Measurements from ENCODE around the gene RBMS1. TPM values are rescaled to one million over a fixed set of nuclear protein-coding genes. Genes with fewer than 3 reads are reported as not detected.
A peak's percentile ranks its signal among the peaks of the same experiment; 100 is the strongest.

RBMS1 gene
- total and polyA plus RNA-seq, 2 of the 4 experiments (the other 2 are of a cell fraction) = 43.5 to 64.9 TPM

- peaks cover 19% of the 10 kb centered on the region for H3K9me1 ChIP-seq (ENCODE audit: insufficient read depth, low read length)
- no peak overlapping the region for H2AFZ ChIP-seq (replicated peaks; ENCODE audit: low read length, poor library complexity)
- DNase-seq = no peak
- ChIA-PET CTCF (interaction anchor here (0.6 to 1.0 kb wide), 3 partner anchors 23 to 520 kb away, joined by 3 to 5 read pairs (median 3); no protein-coding TSS in a partner anchor), POLR2A (ENCODE audit: unreplicated experiment) (no interaction called here)
- no peak overlapping the region for H2AK9ac ChIP-seq (replicated peaks; ENCODE audit: low read depth, low read length, poor library complexity)
- H3K14ac ChIP-seq (replicated peaks; ENCODE audit: low read depth, low read length) = no peak overlapping the region; the same call in 1 of the 2 replicates
- H3K4ac ChIP-seq (ENCODE audit: low read depth, low read length) = no peak overlapping the region
- in situ Hi-C loops (cut with MboI; ENCODE audit: low sequenced_read_pairs) (no loop called here), intact Hi-C loops (cut with micrococcal nuclease) (no loop called here), dilution Hi-C loops (cut with HindIII; ENCODE audit: low sequenced_read_pairs, unreplicated experiment) (no loop called here)
- H3K9me3 ChIP-seq (ENCODE audit: control insufficient read depth, insufficient read depth, low read length) = no peaks in the 10 kb centered on the region
- H3K27ac ChIP-seq (ENCODE audit: insufficient read depth, low read length) = peak overlapping the region; percentile 55; the same call in 1 of the 2 replicates
- peaks cover 34 to 83% of the 10 kb centered on the region in 2 experiments for H3K79me1 ChIP-seq (ENCODE audit: low read depth in 1 of 2, low read length in 2 of 2)
- H3K23ac ChIP-seq (ENCODE audit: low read depth, low read length) = no peak overlapping the region; the same call in 1 of the 2 replicates
- no peak overlapping the region for H3K4me2 ChIP-seq (ENCODE audit: low read depth, low read length)
- H3K9ac ChIP-seq (ENCODE audit: low read depth, low read length) = no peak overlapping the region
- H4K8ac ChIP-seq (ENCODE audit: low read depth in 2 of 2, low read length in 2 of 2) = peak overlapping the region in 1 of 2 experiments; percentile 51; a peak in 1 of 4 replicates
- H3K4me1 ChIP-seq (ENCODE audit: control insufficient read depth, insufficient read depth, low read length) = peaks cover 25% of the 10 kb centered on the region
- no peak for ATAC-seq (ENCODE audit: low read depth)
- no peak for TF ChIP-seq POLR2A (IDR thresholded peaks at IDR 0.05; ENCODE audit: low read depth, low read length)
- TF ChIP-seq RAD21 (IDR thresholded peaks at IDR 0.05; ENCODE audit: low read length) = peak; percentile 10; the same call in 1 of the 2 replicates
- peak overlapping the region; percentile 52; the same call in 1 of the 2 replicates for H2BK20ac ChIP-seq (ENCODE audit: low read depth, low read length)
- BruUV-seq (replicated peaks) = no TSS peak
- no peak overlapping the region for H3K18ac ChIP-seq (ENCODE audit: low read depth, low read length)
- no peak overlapping the region for H2BK15ac ChIP-seq (ENCODE audit: low read depth, low read length)
- H2BK5ac ChIP-seq (ENCODE audit: low read depth, low read length, poor library complexity, severe bottlenecking) = peak overlapping the region; percentile 95
- H3K36me3 ChIP-seq (ENCODE audit: control insufficient read depth, insufficient read depth, low read length) = peaks cover 11% of the 10 kb centered on the region
- no peak overlapping the region for H4K5ac ChIP-seq (ENCODE audit: low read depth, low read length)
- no peak overlapping the region for H3K56ac ChIP-seq (ENCODE audit: extremely low read depth, insufficient read depth, low read length)
- no peak overlapping the region for H2BK120ac ChIP-seq (ENCODE audit: low read depth, low read length)
- H3K27me3 ChIP-seq (ENCODE audit: control insufficient read depth, insufficient read depth, low read length) = no peaks in the 10 kb centered on the region
- H3K4me3 ChIP-seq (ENCODE audit: insufficient read depth, low read depth, low read length) = no peak overlapping the region
- WGBS, 2 experiments (ENCODE audit: extremely low coverage in 2 of 2, insufficient read length in 1 of 2) = no CpG with 5 or more reads among the region's 1 CpG
- H2AK5ac ChIP-seq (ENCODE audit: low read depth, low read length) = no peak overlapping the region
- no peak overlapping the region for H4K91ac ChIP-seq (ENCODE audit: insufficient read depth, low read depth, low read length)
- H4K20me1 ChIP-seq (ENCODE audit: insufficient read depth, low read length) = peaks cover 70% of the 10 kb centered on the region
Measured at GRCh38 chr2:160353166-160353565, 140.4 kb downstream of the RBMS1 start.

Measured in IMR-90 (cell line).